ENCODE data around the gene FAM13A.

The FAM13A gene

GRCh38 chr4:88816360-88816759 lies 240.6 kb downstream of the FAM13A start:
- no peaks in the 10 kb centered on the region for H4K20me1 ChIP-seq (ENCODE audit: low read depth, low read length)
- H3K79me2 ChIP-seq (ENCODE audit: insufficient read depth, low read length): no peaks in the 10 kb centered on the region
- H3K4me3 ChIP-seq (ENCODE audit: insufficient read depth, low read length, poor library complexity, severe bottlenecking): no peak overlapping the region
- TF ChIP-seq, protein P1, sequence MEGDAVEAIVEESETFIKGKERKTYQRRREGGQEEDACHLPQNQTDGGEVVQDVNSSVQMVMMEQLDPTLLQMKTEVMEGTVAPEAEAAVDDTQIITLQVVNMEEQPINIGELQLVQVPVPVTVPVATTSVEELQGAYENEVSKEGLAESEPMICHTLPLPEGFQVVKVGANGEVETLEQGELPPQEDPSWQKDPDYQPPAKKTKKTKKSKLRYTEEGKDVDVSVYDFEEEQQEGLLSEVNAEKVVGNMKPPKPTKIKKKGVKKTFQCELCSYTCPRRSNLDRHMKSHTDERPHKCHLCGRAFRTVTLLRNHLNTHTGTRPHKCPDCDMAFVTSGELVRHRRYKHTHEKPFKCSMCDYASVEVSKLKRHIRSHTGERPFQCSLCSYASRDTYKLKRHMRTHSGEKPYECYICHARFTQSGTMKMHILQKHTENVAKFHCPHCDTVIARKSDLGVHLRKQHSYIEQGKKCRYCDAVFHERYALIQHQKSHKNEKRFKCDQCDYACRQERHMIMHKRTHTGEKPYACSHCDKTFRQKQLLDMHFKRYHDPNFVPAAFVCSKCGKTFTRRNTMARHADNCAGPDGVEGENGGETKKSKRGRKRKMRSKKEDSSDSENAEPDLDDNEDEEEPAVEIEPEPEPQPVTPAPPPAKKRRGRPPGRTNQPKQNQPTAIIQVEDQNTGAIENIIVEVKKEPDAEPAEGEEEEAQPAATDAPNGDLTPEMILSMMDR (IDR thresholded peaks at IDR 0.05; ENCODE audit: insufficient read depth, low read length, poor library complexity, severe bottlenecking): no peak
- TF ChIP-seq EZH2phosphoT487 (conservative IDR thresholded peaks at IDR 0.05; ENCODE audit: low read length): no peak
- no peaks in the 10 kb centered on the region for H3K36me3 ChIP-seq (ENCODE audit: low read length)
- H3K9ac ChIP-seq (ENCODE audit: low read length): no peak overlapping the region
- H3K27me3 ChIP-seq (ENCODE audit: low read length): no peaks in the 10 kb centered on the region
- H3K9me2 ChIP-seq (replicated peaks; ENCODE audit: insufficient read depth, low read length): no peaks in the 10 kb centered on the region
- H3K4me2 ChIP-seq (ENCODE audit: low read depth, low read length, poor library complexity, severe bottlenecking): no peak overlapping the region
- no peaks in the 10 kb centered on the region for H3F3A ChIP-seq (ENCODE audit: insufficient read depth)
- no peaks in the 10 kb centered on the region for H3K9me3 ChIP-seq (ENCODE audit: insufficient read depth, low read length)
- H3K27ac ChIP-seq (ENCODE audit: low read depth, low read length): no peak overlapping the region
- no peak overlapping the region for H2AFZ ChIP-seq (ENCODE audit: low read depth, low read length, severe bottlenecking)

DNA sequence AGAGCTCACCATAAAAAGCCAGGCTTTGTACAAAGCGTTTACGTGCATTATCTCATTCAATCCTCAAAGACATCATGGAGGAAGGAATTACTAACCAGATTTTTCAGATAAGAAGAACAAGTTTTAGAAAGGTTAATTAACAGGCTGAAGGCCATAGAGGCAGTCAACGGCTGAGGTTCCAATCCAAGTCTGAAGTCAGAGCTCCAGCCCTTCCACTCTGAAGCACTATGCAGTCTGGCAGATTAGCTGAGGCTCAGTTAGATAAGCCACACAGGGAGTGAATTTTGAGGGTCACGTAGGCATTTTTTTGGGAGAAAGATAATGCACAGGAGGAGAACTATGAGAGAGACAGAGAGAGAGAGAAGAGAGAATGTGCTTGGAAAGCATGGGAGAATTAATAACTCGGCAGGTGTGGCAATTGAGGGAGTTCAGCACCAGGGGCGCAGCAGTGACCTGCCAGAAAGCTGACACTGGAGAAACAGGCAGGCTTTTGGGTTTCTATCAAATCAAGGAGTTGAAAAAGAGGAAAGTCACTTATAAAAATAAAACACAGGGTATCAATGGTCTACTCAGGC lies 242.9 kb downstream of the FAM13A start:
- H3K79me2 ChIP-seq (ENCODE audit: insufficient read depth, low read length): no peaks in the 10 kb centered on the region
- no peak overlapping the region for H3K9ac ChIP-seq (ENCODE audit: low read length)
- H3K9me2 ChIP-seq (replicated peaks; ENCODE audit: insufficient read depth, low read length): no peaks in the 10 kb centered on the region
- no peak overlapping the region for H2AFZ ChIP-seq (ENCODE audit: low read depth, low read length, severe bottlenecking)
- no peak overlapping the region for H3K4me3 ChIP-seq (ENCODE audit: insufficient read depth, low read length, poor library complexity, severe bottlenecking)
- no peaks in the 10 kb centered on the region for H3K27me3 ChIP-seq (ENCODE audit: low read length)
- no peaks in the 10 kb centered on the region for H4K20me1 ChIP-seq (ENCODE audit: low read depth, low read length)
- no peak for TF ChIP-seq EZH2phosphoT487 (conservative IDR thresholded peaks at IDR 0.05; ENCODE audit: low read length)
- TF ChIP-seq, protein P1 (IDR thresholded peaks at IDR 0.05; ENCODE audit: insufficient read depth, low read length, poor library complexity, severe bottlenecking): no peak
- no peaks in the 10 kb centered on the region for H3F3A ChIP-seq (ENCODE audit: insufficient read depth)
- H3K27ac ChIP-seq (ENCODE audit: low read depth, low read length): no peak overlapping the region
- H3K36me3 ChIP-seq (ENCODE audit: low read length): no peaks in the 10 kb centered on the region
- no peak overlapping the region for H3K4me2 ChIP-seq (ENCODE audit: low read depth, low read length, poor library complexity, severe bottlenecking)
- H3K9me3 ChIP-seq (ENCODE audit: insufficient read depth, low read length): no peaks in the 10 kb centered on the region

GRCh38 chr4:88813013-88813412 lies 244.0 kb downstream of the FAM13A start:
- Histone ChIP-seq H2AFZ (ENCODE audit: low read depth, low read length, severe bottlenecking) (no peak overlapping the region), H3K9me2 (replicated peaks; ENCODE audit: insufficient read depth, low read length) (no peaks in the 10 kb centered on the region), H3K4me3 (ENCODE audit: insufficient read depth, low read length, poor library complexity, severe bottlenecking) (no peak overlapping the region), H3F3A (ENCODE audit: insufficient read depth) (no peaks in the 10 kb centered on the region), H3K27me3 (ENCODE audit: low read length) (no peaks in the 10 kb centered on the region), H3K4me2 (ENCODE audit: low read depth, low read length, poor library complexity, severe bottlenecking) (no peak overlapping the region), H3K9me3 (ENCODE audit: insufficient read depth, low read length) (no peaks in the 10 kb centered on the region), H3K36me3 (ENCODE audit: low read length) (no peaks in the 10 kb centered on the region), H4K20me1 (ENCODE audit: low read depth, low read length) (no peaks in the 10 kb centered on the region), H3K27ac (ENCODE audit: low read depth, low read length) (no peak overlapping the region), H3K9ac (ENCODE audit: low read length) (no peak overlapping the region), H3K79me2 (ENCODE audit: insufficient read depth, low read length) (no peaks in the 10 kb centered on the region)
- TF ChIP-seq, protein P1 (IDR thresholded peaks at IDR 0.05; ENCODE audit: insufficient read depth, low read length, poor library complexity, severe bottlenecking): no peak
- no peak for TF ChIP-seq EZH2phosphoT487 (conservative IDR thresholded peaks at IDR 0.05; ENCODE audit: low read length)
